Left hindlimb (tissue), 1 donor: ENCODE results near the gene NCR3LG1.
A peak's percentile ranks its signal among the peaks of the same experiment; 100 is the strongest.

Experiments used
- DNase-seq: peaks from one replicate; pipeline ENCODE4 v3.0.0-alpha.2; 2018

The NCR3LG1 gene

GRCh38 chr11:17371614-17372013 lies 20.0 kb downstream of the NCR3LG1 start:
- DNase-seq, result no peak

GRCh38 chr11:17375547-17375946 lies 23.9 kb downstream of the NCR3LG1 start:
- DNase-seq, result no peak

GRCh38 chr11:17376493-17376892 lies 24.9 kb downstream of the NCR3LG1 start:
- DNase-seq, result no peak

- no peak for DNase-seq
These were observed 27.1 kb downstream of the NCR3LG1 start for GRCh38 chr11:17378655-17379054.

- no peak for DNase-seq
These were observed 28.0 kb downstream of the NCR3LG1 start for GRCh38 chr11:17379383-17380180.

- DNase-seq, result no peak
These were observed 29.6 kb downstream of the NCR3LG1 start for GRCh38 chr11:17381156-17381555.

GRCh38 chr11:17382046-17382728 lies 30.6 kb downstream of the NCR3LG1 start:
- DNase-seq, result no peak

GRCh38 chr11:17383461-17383860 lies 31.9 kb downstream of the NCR3LG1 start:
- no peak for DNase-seq

- DNase-seq, result peak; percentile 77
These were observed 32.5 kb downstream of the NCR3LG1 start for GRCh38 chr11:17384002-17384511.

- no peak for DNase-seq
These were observed 33.9 kb downstream of the NCR3LG1 start for GRCh38 chr11:17385492-17385891.

GRCh38 chr11:17385926-17386325 lies 34.3 kb downstream of the NCR3LG1 start:
- no peak for DNase-seq

GRCh38 chr11:17386331-17387084 lies 34.9 kb downstream of the NCR3LG1 start:
- no peak for DNase-seq

GRCh38 chr11:17387254-17387653 lies 35.7 kb downstream of the NCR3LG1 start:
- no peak for DNase-seq

GRCh38 chr11:17387811-17388210 lies 36.2 kb downstream of the NCR3LG1 start:
- DNase-seq, result no peak

- DNase-seq, result peak; percentile 43
These were observed 37.1 kb downstream of the NCR3LG1 start, which contains the start of gene KCNJ11 for GRCh38 chr11:17388609-17389210. Gene KCNJ11, minus strand, starts transcription at chr11:17388659. Its CDS starts 568 bp downstream, at chr11:17388091.

GRCh38 chr11:17389211-17389956 lies 37.8 kb downstream of the NCR3LG1 start:
- DNase-seq, result peak; percentile 66

GRCh38 chr11:17389957-17390649 lies 38.5 kb downstream of the NCR3LG1 start:
- no peak for DNase-seq

GRCh38 chr11:17391493-17392355 lies 40.1 kb downstream of the NCR3LG1 start:
- no peak for DNase-seq

GRCh38 chr11:17392872-17393271 lies 41.3 kb downstream of the NCR3LG1 start:
- no peak for DNase-seq

- DNase-seq, result no peak
These were observed 41.9 kb downstream of the NCR3LG1 start for GRCh38 chr11:17393472-17393871.
